Hematopoietic multipotent progenitor cell treated with erythropoietin and hydrocortisone succinate and interleukin-3 and kit ligand, for 15 days (in vitro differentiated cells): Measurements from ENCODE around the gene EEF1AKMT2.
"Not testable (repeated sequence)": the region's sequence is repeated elsewhere in the genome, so short reads cannot be mapped to it uniquely, and the experiment has no call there.

Experiments
- DNase-seq: peaks from one replicate; pipeline ENCODE4 v3.0.0-alpha.2; 2015; ENCODE audit warnings: low spot score

The EEF1AKMT2 gene

GRCh38 chr10:124755581-124755980 lies 36.1 kb downstream of the EEF1AKMT2 start:
- DNase-seq, result no peak

- no peak for DNase-seq
These were observed 37.5 kb downstream of the EEF1AKMT2 start for GRCh38 chr10:124754227-124754626.

GRCh38 chr10:124748953-124749645 lies 42.6 kb downstream of the EEF1AKMT2 start:
- no peak for DNase-seq

GRCh38 chr10:124748166-124748565 lies 43.5 kb downstream of the EEF1AKMT2 start:
- DNase-seq, result no peak

GRCh38 chr10:124747745-124748144 lies 43.9 kb downstream of the EEF1AKMT2 start:
- no peak for DNase-seq

- no peak for DNase-seq
These were observed 44.7 kb downstream of the EEF1AKMT2 start for GRCh38 chr10:124746992-124747391.

- not testable (repeated sequence) for DNase-seq
These were observed 45.2 kb downstream of the EEF1AKMT2 start for GRCh38 chr10:124746447-124746846.

GRCh38 chr10:124745673-124746072 lies 46.0 kb downstream of the EEF1AKMT2 start:
- peak; percentile 82 for DNase-seq

GRCh38 chr10:124745252-124745651 lies 46.4 kb downstream of the EEF1AKMT2 start:
- no peak for DNase-seq

GRCh38 chr10:124744102-124745050 lies 47.3 kb downstream of the EEF1AKMT2 start, which contains the start of gene FAM53B:
Gene FAM53B (minus strand): TSS chr10:124744378. CDS start chr10:124706713, 37,665 bp downstream.
- peak; percentile 88 for DNase-seq

- DNase-seq, result peak; percentile 41
These were observed 48.2 kb downstream of the EEF1AKMT2 start for GRCh38 chr10:124743191-124744101.

GRCh38 chr10:124742413-124743190 lies 49.1 kb downstream of the EEF1AKMT2 start:
- DNase-seq, result peak; percentile 43

- peak; percentile 26 for DNase-seq
These were observed 49.7 kb downstream of the EEF1AKMT2 start for GRCh38 chr10:124741922-124742412.

GRCh38 chr10:124741281-124741921 lies 50.3 kb downstream of the EEF1AKMT2 start:
- peak; percentile 84 for DNase-seq

- DNase-seq, result peak; percentile 18
These were observed 51.1 kb downstream of the EEF1AKMT2 start for GRCh38 chr10:124740369-124741280.

GRCh38 chr10:124739986-124740368 lies 51.7 kb downstream of the EEF1AKMT2 start:
- peak; percentile 17 for DNase-seq

GRCh38 chr10:124739119-124739921 lies 52.4 kb downstream of the EEF1AKMT2 start:
- DNase-seq, result peak; percentile 38

- DNase-seq, result no peak
These were observed 53.2 kb downstream of the EEF1AKMT2 start for GRCh38 chr10:124738441-124738840.
